ENCODE results near the gene HS6ST2.
A peak's percentile ranks its signal among the peaks of the same experiment; 100 is the strongest.

HS6ST2 gene

DNA sequence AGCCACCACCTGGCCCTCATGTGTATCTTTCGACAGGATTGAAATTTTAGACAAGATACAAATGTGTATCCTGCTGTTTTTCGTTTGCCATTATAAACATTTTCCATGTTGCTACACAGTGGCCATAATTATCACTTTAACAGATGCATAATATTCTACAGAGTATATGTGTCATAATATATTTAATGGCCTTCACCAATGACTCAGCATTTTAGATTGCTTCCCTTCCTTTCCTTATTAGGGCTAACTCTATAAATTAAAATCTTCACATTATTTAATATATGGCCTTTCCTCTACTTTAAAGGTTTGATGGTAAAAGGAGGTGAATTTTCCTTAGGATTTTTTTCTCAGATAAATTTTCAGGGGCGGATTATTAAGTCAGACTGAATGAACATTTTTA lies 97.4 kb downstream of the HS6ST2 start:
- TF ChIP-seq, protein P1, sequence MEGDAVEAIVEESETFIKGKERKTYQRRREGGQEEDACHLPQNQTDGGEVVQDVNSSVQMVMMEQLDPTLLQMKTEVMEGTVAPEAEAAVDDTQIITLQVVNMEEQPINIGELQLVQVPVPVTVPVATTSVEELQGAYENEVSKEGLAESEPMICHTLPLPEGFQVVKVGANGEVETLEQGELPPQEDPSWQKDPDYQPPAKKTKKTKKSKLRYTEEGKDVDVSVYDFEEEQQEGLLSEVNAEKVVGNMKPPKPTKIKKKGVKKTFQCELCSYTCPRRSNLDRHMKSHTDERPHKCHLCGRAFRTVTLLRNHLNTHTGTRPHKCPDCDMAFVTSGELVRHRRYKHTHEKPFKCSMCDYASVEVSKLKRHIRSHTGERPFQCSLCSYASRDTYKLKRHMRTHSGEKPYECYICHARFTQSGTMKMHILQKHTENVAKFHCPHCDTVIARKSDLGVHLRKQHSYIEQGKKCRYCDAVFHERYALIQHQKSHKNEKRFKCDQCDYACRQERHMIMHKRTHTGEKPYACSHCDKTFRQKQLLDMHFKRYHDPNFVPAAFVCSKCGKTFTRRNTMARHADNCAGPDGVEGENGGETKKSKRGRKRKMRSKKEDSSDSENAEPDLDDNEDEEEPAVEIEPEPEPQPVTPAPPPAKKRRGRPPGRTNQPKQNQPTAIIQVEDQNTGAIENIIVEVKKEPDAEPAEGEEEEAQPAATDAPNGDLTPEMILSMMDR (conservative IDR thresholded peaks at IDR 0.05): no peak
- TF ChIP-seq ZFX (IDR thresholded peaks at IDR 0.05): no peak
- H3K27ac ChIP-seq: no peak overlapping the region

DNA sequence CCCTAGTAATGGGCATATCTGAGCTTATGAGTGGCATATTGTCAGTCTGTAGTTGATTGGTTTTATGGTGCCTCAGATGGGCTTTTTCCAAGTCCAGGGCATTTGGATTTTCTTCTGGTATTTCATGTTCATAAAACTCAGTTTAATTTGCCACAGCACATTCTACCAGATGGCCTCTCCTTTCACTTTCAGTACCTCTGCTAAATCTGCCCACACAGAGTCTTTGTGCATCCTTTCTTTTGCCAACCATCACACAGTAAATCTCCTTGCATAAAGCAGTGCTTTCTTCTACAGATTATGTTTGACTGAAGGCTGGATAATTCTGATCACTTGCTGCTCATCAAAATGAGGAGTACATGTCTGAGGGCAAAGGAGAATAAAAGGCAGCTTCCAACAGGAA lies 98.2 kb downstream of the HS6ST2 start:
- H3K27ac ChIP-seq: no peak overlapping the region
- no peak for TF ChIP-seq ZFX (IDR thresholded peaks at IDR 0.05)
- TF ChIP-seq, protein P1 (conservative IDR thresholded peaks at IDR 0.05): no peak

GRCh38 chrX:132858018-132858417 lies 100.4 kb downstream of the HS6ST2 start:
- H3K27ac ChIP-seq: no peak overlapping the region
- no peak for TF ChIP-seq ZFX (IDR thresholded peaks at IDR 0.05)
- TF ChIP-seq, protein P1 (conservative IDR thresholded peaks at IDR 0.05): no peak

- TF ChIP-seq, protein P1 (conservative IDR thresholded peaks at IDR 0.05): no peak
- no peak for TF ChIP-seq ZFX (IDR thresholded peaks at IDR 0.05)
- H3K27ac ChIP-seq: no peak overlapping the region
Observed at GRCh38 chrX:132855780-132856341, 102.6 kb downstream of the HS6ST2 start.

DNA sequence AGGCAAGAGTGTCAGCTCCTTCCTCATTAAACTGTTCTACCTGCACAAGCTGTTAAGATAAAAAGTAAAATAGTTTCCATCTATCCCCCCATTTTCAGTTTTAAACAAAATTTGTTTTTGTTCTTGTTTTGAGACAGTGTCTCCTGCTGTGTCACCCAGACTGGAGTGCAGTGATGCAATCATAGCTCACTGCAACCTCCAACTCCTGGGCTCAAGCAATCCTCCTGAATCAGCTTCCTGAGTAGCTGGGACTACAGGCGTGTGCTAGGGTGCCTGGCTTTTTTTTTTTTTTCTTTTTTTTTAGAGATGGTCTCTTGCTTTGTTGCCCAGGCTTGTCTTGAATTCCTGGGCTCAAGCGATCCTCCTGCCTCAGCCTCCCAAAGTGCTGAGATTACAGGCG lies 105.4 kb downstream of the HS6ST2 start:
- TF ChIP-seq, protein P1 (conservative IDR thresholded peaks at IDR 0.05): no peak

GRCh38 chrX:132848296-132848970 lies 110.0 kb downstream of the HS6ST2 start:
- H3K27ac ChIP-seq: peak overlapping the region; percentile 23; the same call in 1 of the 2 replicates
- no peak for TF ChIP-seq ZFX (IDR thresholded peaks at IDR 0.05)
- TF ChIP-seq, protein P1 (conservative IDR thresholded peaks at IDR 0.05): no peak

More for the DNA sequence above, 105.4 kb downstream of the HS6ST2 start:
- H3K27ac ChIP-seq: no peak overlapping the region

- no peak overlapping the region for H3K27ac ChIP-seq
- TF ChIP-seq, protein P1 (conservative IDR thresholded peaks at IDR 0.05): no peak
- TF ChIP-seq ZFX (IDR thresholded peaks at IDR 0.05): no peak
Observed at GRCh38 chrX:132843363-132843762, 115.1 kb downstream of the HS6ST2 start.
